ENCODE results near the gene CRYBB2. TPM values are rescaled to one million over a fixed set of nuclear protein-coding genes. Genes with fewer than 3 reads are reported as not detected.
"Not testable (repeated sequence)": the region's sequence is repeated elsewhere in the genome, so short reads cannot be mapped to it uniquely, and the experiment has no call there.

Gene CRYBB2
- total and polyA plus RNA-seq, 12 donors: 0.13 TPM; not detected in 11

DNA sequence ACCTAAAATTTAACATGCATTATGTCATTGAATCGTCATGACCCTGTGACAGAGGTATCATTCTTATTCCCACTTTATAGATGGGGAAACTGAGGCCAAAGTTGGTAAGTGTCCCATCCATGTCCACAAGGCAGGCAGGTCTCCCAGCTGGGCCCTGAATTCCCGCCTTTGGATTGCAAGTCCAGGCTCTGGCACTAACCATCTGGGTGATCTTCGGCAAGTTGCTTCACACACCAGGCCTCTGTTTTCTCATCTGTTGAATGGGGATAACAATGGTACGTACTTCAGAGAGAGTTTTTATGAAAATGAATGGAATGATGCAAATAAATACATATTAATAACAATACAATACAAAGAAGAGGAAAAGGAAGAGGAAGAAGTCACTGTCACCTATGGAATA lies 16.4 kb upstream of the CRYBB2 start:
- intact Hi-C loops (cut with DNase I): loop anchor here in 1 of 10 donors (10.0 kb wide), 1 partner anchor 132 kb away; no protein-coding TSS in a partner anchor
- 94 to 95% methylated on average over 4 of the region's 4 CpGs for WGBS, 2 donors
- TF ChIP-seq, protein P1, sequence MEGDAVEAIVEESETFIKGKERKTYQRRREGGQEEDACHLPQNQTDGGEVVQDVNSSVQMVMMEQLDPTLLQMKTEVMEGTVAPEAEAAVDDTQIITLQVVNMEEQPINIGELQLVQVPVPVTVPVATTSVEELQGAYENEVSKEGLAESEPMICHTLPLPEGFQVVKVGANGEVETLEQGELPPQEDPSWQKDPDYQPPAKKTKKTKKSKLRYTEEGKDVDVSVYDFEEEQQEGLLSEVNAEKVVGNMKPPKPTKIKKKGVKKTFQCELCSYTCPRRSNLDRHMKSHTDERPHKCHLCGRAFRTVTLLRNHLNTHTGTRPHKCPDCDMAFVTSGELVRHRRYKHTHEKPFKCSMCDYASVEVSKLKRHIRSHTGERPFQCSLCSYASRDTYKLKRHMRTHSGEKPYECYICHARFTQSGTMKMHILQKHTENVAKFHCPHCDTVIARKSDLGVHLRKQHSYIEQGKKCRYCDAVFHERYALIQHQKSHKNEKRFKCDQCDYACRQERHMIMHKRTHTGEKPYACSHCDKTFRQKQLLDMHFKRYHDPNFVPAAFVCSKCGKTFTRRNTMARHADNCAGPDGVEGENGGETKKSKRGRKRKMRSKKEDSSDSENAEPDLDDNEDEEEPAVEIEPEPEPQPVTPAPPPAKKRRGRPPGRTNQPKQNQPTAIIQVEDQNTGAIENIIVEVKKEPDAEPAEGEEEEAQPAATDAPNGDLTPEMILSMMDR (IDR thresholded peaks at IDR 0.05): no peak
- H3K36me3 ChIP-seq: peaks cover 0 to 30% (median 0%) of the 10 kb centered on the region in 9 donors
- H3K4me3 ChIP-seq: no peak overlapping the region
- no peaks in the 10 kb centered on the region for H3K9me3 ChIP-seq
- H3K4me1 ChIP-seq: peaks cover 0 to 5% (median 0%) of the 10 kb centered on the region in 9 donors
- no peak for DNase-seq
- H3K27ac ChIP-seq: no peak overlapping the region
- ATAC-seq: no peak
- H3K27me3 ChIP-seq: no peaks in the 10 kb centered on the region

DNA sequence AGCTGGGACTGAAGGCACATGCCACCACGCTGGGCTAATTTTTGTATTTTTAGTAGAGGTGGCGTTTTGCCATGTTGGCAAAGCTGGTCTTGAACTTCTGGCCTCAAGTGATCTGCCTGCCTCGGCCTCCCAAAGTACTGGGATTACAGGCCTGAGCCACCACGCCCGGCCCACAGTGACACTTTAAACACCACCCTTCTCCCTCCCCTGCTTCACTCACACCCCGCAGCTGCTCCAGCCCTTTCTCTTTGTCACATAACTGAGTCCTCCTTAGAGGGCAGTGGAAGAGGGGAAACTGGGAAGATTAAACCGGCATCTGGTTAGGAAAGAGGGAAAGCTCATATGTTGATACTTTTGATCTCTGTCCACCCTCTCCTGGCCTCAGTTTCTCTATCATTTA lies 14.9 kb upstream of the CRYBB2 start:
- peaks cover 0 to 23% (median 0%) of the 10 kb centered on the region in 9 donors for H3K36me3 ChIP-seq
- not testable (repeated sequence) for H3K27me3 ChIP-seq, H3K4me3 ChIP-seq, ATAC-seq, DNase-seq, H3K27ac ChIP-seq, H3K9me3 ChIP-seq, H3K4me1 ChIP-seq
- intact Hi-C loops (cut with DNase I): loop anchor here in 1 of 10 donors (10.0 kb wide), 1 partner anchor 130 kb away; no protein-coding TSS in a partner anchor
- WGBS, 2 donors: 85 to 87% methylated on average over 7 of the region's 7 CpGs

DNA sequence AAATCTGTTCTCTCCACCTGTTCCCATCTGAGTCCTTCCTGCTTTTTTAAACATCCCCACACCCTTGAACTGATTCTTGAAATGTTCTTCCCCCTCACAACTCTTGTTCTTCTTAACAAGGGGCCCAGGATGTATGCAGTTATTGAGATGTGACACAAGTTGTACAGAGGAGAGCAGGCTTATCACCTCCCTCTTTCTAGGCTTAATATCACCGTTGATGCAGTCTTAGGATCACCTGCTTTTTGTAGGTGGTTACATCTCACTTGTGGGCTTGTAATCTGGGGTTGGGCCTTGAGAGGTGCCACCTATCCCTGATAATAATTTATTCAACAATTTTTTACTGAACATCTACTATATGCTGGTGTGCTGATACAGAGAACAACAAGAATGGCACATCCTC lies 13.6 kb upstream of the CRYBB2 start:
- no peak overlapping the region for H3K4me3 ChIP-seq
- DNase-seq (no peak), ATAC-seq (no peak)
- TF ChIP-seq, protein P1 (IDR thresholded peaks at IDR 0.05): no peak
- intact Hi-C loops (cut with DNase I): loop anchor here in 1 of 10 donors (10.0 kb wide), 1 partner anchor 129 kb away; no protein-coding TSS in a partner anchor
- no peaks in the 10 kb centered on the region for H3K9me3 ChIP-seq
- H3K27me3 ChIP-seq: peaks cover 0 to 3% (median 0%) of the 10 kb centered on the region in 7 donors
- H3K36me3 ChIP-seq: peaks cover 0 to 21% (median 0%) of the 10 kb centered on the region in 9 donors
- H3K27ac ChIP-seq: no peak overlapping the region
- 95 to 100% methylated on average over 1 of the region's 1 CpG for WGBS, 2 donors
- peaks cover 0 to 5% (median 0%) of the 10 kb centered on the region in 9 donors for H3K4me1 ChIP-seq

DNA sequence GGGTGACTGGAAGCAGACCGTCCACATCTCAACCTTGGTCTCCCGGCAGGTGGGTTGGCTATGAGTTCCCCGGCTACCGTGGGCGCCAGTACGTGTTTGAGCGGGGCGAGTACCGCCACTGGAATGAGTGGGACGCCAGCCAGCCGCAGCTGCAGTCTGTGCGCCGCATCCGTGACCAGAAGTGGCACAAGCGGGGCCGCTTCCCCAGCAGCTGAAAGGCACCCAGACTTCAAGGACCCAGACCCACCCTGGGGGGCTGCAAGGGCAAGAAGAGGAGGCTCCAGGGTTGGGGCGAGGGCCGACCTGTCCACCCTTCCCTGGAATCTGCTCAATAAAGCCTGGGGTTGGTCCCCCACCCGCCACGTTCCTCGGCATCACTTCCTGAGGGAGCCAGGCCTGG lies 12.4 kb upstream of the CRYBB2 start:
- TF ChIP-seq, protein P1 (IDR thresholded peaks at IDR 0.05): no peak
- Histone ChIP-seq H3K4me1 (peaks cover 0 to 5% (median 0%) of the 10 kb centered on the region in 9 donors), H3K27me3 (peaks cover 0 to 3% (median 0%) of the 10 kb centered on the region in 7 donors), H3K27ac (no peak overlapping the region), H3K4me3 (no peak overlapping the region), H3K36me3 (peaks cover 0 to 11% (median 0%) of the 10 kb centered on the region in 9 donors), H3K9me3 (no peaks in the 10 kb centered on the region)
- ATAC-seq (no peak), DNase-seq (no peak)
- WGBS, 2 donors: 89 to 92% methylated on average over 21 of the region's 21 CpGs
- intact Hi-C loops (cut with DNase I): loop anchor here in 1 of 10 donors (10.0 kb wide), 1 partner anchor 128 kb away; no protein-coding TSS in a partner anchor

DNA sequence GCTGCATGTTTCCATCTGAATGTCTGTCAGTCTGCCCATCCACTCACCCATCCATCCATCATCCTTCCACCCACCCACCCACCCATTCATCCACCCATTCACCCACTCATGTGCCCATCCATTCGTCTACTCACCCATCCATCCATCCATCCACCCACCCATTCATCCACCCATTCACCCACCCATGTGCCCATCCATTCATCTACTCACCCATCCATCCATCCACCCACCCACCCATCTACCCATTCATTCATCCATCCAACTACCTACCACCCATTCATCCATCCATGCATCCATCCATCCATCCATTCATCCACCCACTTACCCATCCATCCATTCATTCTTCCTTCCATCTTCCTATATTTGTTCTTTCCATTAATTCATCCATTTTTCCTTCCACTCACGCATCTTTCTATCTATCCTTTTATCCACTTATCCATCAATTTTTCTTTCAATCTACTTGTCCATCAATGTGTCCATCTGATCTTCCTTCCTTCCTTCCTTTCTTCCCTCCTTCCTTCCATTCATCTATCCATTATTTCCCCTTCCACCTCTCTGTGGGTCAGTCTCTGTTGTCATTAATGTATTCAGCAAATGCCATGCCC lies 11.8 kb upstream of the CRYBB2 start:
- DNase-seq (no peak), ATAC-seq (no peak)
- intact Hi-C loops (cut with DNase I): loop anchor here in 1 of 10 donors (10.0 kb wide), 1 partner anchor 127 kb away; no protein-coding TSS in a partner anchor
- peaks cover 0 to 9% (median 0%) of the 10 kb centered on the region in 9 donors for H3K4me1 ChIP-seq
- H3K36me3 ChIP-seq: peaks cover 0 to 10% (median 0%) of the 10 kb centered on the region in 9 donors
- no peak overlapping the region for H3K27ac ChIP-seq
- TF ChIP-seq, protein P1 (IDR thresholded peaks at IDR 0.05): no peak
- 43 to 79% methylated on average over 2 of the region's 2 CpGs for WGBS, 2 donors
- H3K27me3 ChIP-seq: peaks cover 0 to 3% (median 0%) of the 10 kb centered on the region in 7 donors
- no peak overlapping the region for H3K4me3 ChIP-seq
- no peaks in the 10 kb centered on the region for H3K9me3 ChIP-seq

Measured in heart right ventricle (tissue), 16 donors.